H1 (cell line): ENCODE data around the gene MCM6. TPM values are rescaled to one million over a fixed set of nuclear protein-coding genes. Genes with fewer than 3 reads are reported as not detected.

Experiments
- BACH1 ChIP-seq: IDR thresholded peaks from 2 replicates; pipeline ENCODE4 v1.6.1; 2012; ENCODE audit warnings: low read length, improper control_type of control experiment
- CTBP2 ChIP-seq: IDR thresholded peaks from 2 replicates; pipeline ENCODE4 v1.7.0; 2011; ENCODE audit warnings: borderline replicate concordance, mild to moderate bottlenecking, moderate library complexity, mixed read lengths, low read length; ENCODE audit not compliant: insufficient read depth, insufficient read length
- HDAC2 ChIP-seq, 2 experiments: fragments of 300-600 bp in 1 of 2; sonication (generic) in 1 of 2; IDR thresholded peaks; 2 replicates each; pipeline ENCODE4 v1.6.1; 2011 to 2012; ENCODE audit warnings: low read depth in 2 of 2, low read length in 2 of 2, mild to moderate bottlenecking in 2 of 2, moderate library complexity in 2 of 2, borderline replicate concordance in 1 of 2, inconsistent platforms in 1 of 2
- RAD21 ChIP-seq, 2 experiments: IDR thresholded peaks in 1 of 2; conservative IDR thresholded peaks in 1 of 2; 2 replicates each; pipeline ENCODE4 v1.6.1; 2011; ENCODE audit warnings: low read depth in 2 of 2, low read length in 2 of 2, improper control_type of control experiment in 1 of 2, inconsistent platforms in 1 of 2, mild to moderate bottlenecking in 1 of 2, moderate library complexity in 1 of 2
- RXRA ChIP-seq: IDR thresholded peaks from 2 replicates; pipeline ENCODE4 v1.6.1; 2011; ENCODE audit warnings: low read depth, mild to moderate bottlenecking, low read length, moderate library complexity; ENCODE audit not compliant: insufficient read depth
- polyA plus RNA-seq, 7 experiments: library from polyadenylated mRNA; depleted of rRNA in 3 of 7; stranded (reverse) in 5 of 7; unstranded in 2 of 7; fragments of >200 nt in 5 of 7; fragments of 200-250 nt in 2 of 7; gene quantifications; 1 replicate in 5 of 7; 2 replicates in 1 of 7; 4 replicates in 1 of 7; pipeline versions ENCODE4 v1.2.1 to v1.2.3, GENCODE V29; 2011 to 2013; ENCODE audit warnings: missing spikeins in 2 of 7, mixed read lengths in 2 of 7
- total RNA-seq: library from RNA; stranded (reverse); fragmentation: NEBNext Ultra II Directional; extraction: Animal tissue kit (Norgen Biotek cat#: 25700); gene quantifications from 2 replicates; pipeline ENCODE4 v1.2.1, GENCODE V29; 2021

Gene MCM6
- total and polyA plus RNA-seq, 2 of the 8 experiments (the other 6 are each of a cell fraction or from before 2014, with no cell fraction given), result 60.2 to 134 TPM

GRCh38 chr2:135839713-135840112 lies 36.5 kb downstream of the MCM6 start (continued):
- TF ChIP-seq HDAC2 (IDR thresholded peaks at IDR 0.05; ENCODE audit: borderline replicate concordance in 1 of 2, low read depth in 2 of 2, low read length in 2 of 2) (no peak), RAD21 (IDR thresholded peaks at IDR 0.05 in 1 of 2, conservative IDR thresholded peaks at IDR 0.05 in 1 of 2; ENCODE audit: low read depth in 2 of 2, low read length in 2 of 2) (no peak), RXRA (no peak), BACH1 (no peak), CTBP2 (no peak)
- TF ChIP-seq, all 59 proteins: peak for 0
